Ovary (tissue), 3 donors: Measurements from ENCODE around the gene STRIP1.

Experiments
- POLR2A ChIP-seq: fragments of 450-650 bp; IDR thresholded peaks from one replicate; pipeline ENCODE4 v1.6.1; 2017; ENCODE audit warnings: antibody characterized with exemption, mild to moderate bottlenecking, moderate library complexity
- TF ChIP-seq, protein P1 (sequence below), 3 donors: fragments of 450-650 bp in 2 of 3; fragments of 200-600 bp in 1 of 3; IDR thresholded peaks; one replicate each; pipeline versions ENCODE4 v1.5.1 to v1.8.0; 2016 to 2022; ENCODE audit warnings: antibody characterized with exemption in 3 of 3, mild to moderate bottlenecking in 1 of 3
- donor health status: DM: no; HTN: no; CAD: no.

DNA sequence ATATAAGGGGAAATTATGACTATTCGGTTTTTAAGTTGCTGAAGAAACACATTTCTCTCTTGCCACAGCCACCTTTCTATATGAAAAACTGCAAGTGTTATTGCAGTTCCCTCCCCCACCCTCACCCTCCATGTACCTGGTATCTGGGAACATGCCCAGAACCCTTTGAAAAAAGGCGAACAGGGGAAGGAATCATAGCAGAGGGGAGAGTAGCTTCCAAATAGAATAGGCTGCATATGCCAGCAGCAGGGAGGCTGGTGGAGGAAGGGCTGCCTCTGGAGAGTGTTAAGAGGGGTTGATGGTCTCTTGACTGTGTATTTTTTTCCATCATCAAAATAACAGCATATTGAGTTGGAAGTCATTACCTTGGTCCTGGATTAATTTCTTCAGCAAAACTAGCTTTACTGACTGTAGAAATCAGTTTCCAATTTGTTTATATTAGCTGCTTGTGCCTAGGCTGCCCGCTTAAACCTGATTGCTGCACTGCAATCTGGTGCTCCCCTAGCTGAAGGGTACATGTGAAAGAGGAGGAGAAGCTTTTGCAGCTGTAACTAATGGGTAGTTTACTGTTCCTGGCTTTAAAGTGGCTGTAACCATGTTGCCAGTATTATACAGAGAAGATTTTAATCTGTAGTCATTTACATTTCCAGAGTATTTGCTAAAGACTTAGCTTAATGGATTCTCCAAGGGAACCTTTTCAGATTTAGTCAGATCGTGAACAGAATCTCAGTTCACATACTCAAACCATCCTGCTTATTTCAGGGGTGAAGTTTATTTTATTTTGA is 27.2 kb upstream of the STRIP1 start:
- TF ChIP-seq POLR2A = no peak
- TF ChIP-seq, protein P1, sequence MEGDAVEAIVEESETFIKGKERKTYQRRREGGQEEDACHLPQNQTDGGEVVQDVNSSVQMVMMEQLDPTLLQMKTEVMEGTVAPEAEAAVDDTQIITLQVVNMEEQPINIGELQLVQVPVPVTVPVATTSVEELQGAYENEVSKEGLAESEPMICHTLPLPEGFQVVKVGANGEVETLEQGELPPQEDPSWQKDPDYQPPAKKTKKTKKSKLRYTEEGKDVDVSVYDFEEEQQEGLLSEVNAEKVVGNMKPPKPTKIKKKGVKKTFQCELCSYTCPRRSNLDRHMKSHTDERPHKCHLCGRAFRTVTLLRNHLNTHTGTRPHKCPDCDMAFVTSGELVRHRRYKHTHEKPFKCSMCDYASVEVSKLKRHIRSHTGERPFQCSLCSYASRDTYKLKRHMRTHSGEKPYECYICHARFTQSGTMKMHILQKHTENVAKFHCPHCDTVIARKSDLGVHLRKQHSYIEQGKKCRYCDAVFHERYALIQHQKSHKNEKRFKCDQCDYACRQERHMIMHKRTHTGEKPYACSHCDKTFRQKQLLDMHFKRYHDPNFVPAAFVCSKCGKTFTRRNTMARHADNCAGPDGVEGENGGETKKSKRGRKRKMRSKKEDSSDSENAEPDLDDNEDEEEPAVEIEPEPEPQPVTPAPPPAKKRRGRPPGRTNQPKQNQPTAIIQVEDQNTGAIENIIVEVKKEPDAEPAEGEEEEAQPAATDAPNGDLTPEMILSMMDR (IDR thresholded peaks at IDR 0.05) = no peak
